Esophagus squamous epithelium (tissue), 4 donors: ENCODE results near the gene C1QL3.

Experiments used
- CTCF ChIP-seq, 6 experiments: fragments of 450-650 bp in 4 of 6; fragments of 200-600 bp in 2 of 6; sonication (generic) in 2 of 6; IDR thresholded peaks; one replicate each; pipeline ENCODE4 v1.5.1; 2016 to 2019; ENCODE audit warnings: antibody characterized with exemption in 6 of 6, mild to moderate bottlenecking in 4 of 6, moderate library complexity in 4 of 6
- POLR2A ChIP-seq, 4 donors: fragments of 450-650 bp; IDR thresholded peaks; one replicate each; pipeline ENCODE4 v1.6.1; 2017; ENCODE audit warnings: antibody characterized with exemption in 4 of 4, mild to moderate bottlenecking in 4 of 4, moderate library complexity in 3 of 4

DNA sequence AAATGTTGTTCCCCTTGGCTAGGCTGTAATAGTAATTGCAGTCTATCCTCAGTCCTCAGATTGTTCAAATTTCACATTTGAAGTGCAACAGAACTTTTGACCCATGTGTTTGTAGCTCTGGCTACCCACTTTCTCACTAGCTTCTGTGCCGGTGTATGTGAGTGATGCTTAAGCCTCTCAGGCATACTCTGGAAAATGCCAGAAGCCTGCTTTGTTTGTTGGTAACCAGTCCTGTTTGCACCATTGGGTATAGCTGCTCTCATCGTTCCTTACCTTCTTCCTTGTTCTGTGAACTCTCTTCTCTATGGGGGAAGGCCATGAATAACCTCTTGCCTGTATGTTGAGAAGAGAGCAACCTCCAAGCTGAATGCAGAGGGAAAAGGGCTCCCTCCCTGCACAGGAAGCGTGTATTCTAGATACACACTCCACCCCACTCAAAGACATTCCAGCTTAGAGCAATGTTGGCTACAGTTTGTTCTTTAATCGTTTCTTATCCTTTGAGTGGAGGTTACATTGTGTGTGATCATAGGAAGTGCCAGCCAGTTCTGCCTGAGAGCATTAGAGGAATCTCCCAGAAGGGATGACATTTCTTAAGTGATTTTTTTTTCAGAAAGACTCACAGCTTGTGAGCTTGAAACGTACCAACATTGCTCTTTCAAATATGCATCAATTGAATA is 40.5 kb downstream of the C1QL3 start:
- TF ChIP-seq CTCF (IDR thresholded peaks at IDR 0.05) (no peak), POLR2A (IDR thresholded peaks at IDR 0.05) (no peak)
